Kidney (tissue), 14 donors: Measurements from ENCODE around the gene SLC9A8. TPM values are rescaled to one million over a fixed set of nuclear protein-coding genes. Genes with fewer than 3 reads are reported as not detected.

ENCODE experiments used
- DNase-seq, 5 donors: peaks; one replicate each; pipeline ENCODE4 v3.0.0-alpha.2; 2013 to 2020
- FAIRE-seq: peaks from 2 replicates; lab custom pipeline; 2012; peaks lifted over from hg19 to GRCh38; lab: Jason Lieb, UNC
- H3K27ac ChIP-seq, 2 donors: one replicate each; pipeline ENCODE4 v1.7.0; 2013; ENCODE audit warnings: low read depth in 2 of 2, low read length in 2 of 2, inconsistent platforms in 1 of 2
- H3K27me3 ChIP-seq: one replicate; pipeline ENCODE4 v1.7.1; 2013; ENCODE audit warnings: low read length, inconsistent platforms; ENCODE audit not compliant: control insufficient read depth, insufficient read depth
- H3K36me3 ChIP-seq, 3 donors: one replicate each; pipeline versions ENCODE4 v1.7.0 to v1.7.1; 2013; ENCODE audit warnings: low read length in 3 of 3, control low read depth in 1 of 3, inconsistent platforms in 1 of 3; ENCODE audit not compliant: insufficient read depth in 3 of 3, control insufficient read depth in 2 of 3
- H3K4me1 ChIP-seq, 3 donors: one replicate each; pipeline versions ENCODE4 v1.7.0 to v1.7.1; 2013; ENCODE audit warnings: low read length in 3 of 3, inconsistent platforms in 1 of 3, low read depth in 1 of 3; ENCODE audit not compliant: control insufficient read depth in 2 of 3, insufficient read depth in 2 of 3
- H3K4me3 ChIP-seq, 3 donors: one replicate each; pipeline versions ENCODE4 v1.7.0 to v1.8.1; 2013; ENCODE audit warnings: low read length in 3 of 3, control low read depth in 1 of 3, inconsistent platforms in 1 of 3
- H3K9ac ChIP-seq, 3 donors: one replicate each; pipeline versions ENCODE4 v1.7.0 to v1.7.1; 2013; ENCODE audit warnings: low read length in 3 of 3, control low read depth in 1 of 3, inconsistent platforms in 1 of 3
- H3K9me3 ChIP-seq, 3 donors: one replicate each; pipeline versions ENCODE4 v1.7.0 to v1.7.1; 2013; ENCODE audit warnings: low read length in 3 of 3, control low read depth in 1 of 3, inconsistent platforms in 1 of 3; ENCODE audit not compliant: control insufficient read depth in 2 of 3, insufficient read depth in 1 of 3
- CTCF ChIP-seq: IDR thresholded peaks from 3 replicates; pipeline ENCODE4 v1.5.1; 2012; ENCODE audit warnings: mild to moderate bottlenecking, moderate library complexity, borderline replicate concordance; ENCODE audit not compliant: insufficient read depth; ENCODE audit errors: extremely low read depth
- intact Hi-C: fragments of 100-400 bp; cut with DNase I; formaldehyde crosslinking; loops from one replicate; pipeline ENCODE4 v1.11.1; 2022
- polyA plus RNA-seq: library from polyadenylated mRNA; stranded (reverse); fragments of 350-450 nt; fragmentation: Illumina TruSeq; extraction: RNeasy Lipid Tissue Mini Kit (QIAGEN cat#74804); gene quantifications from one replicate; pipeline ENCODE4 v1.2.3, GENCODE V29; 2014; ENCODE audit warnings: low read depth, low replicate concordance; ENCODE audit not compliant: insufficient read depth
- total RNA-seq: library from RNA; stranded (reverse); fragmentation: NEBNext Ultra II Directional; extraction: Animal tissue kit (Norgen Biotek cat#: 25700); gene quantifications from one replicate; pipeline ENCODE4 v1.2.1, GENCODE V29; 2021
- donor health status: control.
- donor health status: control.
- donor health status: control.
- donor health status: control.
- donor health status: control.
- donor health status: DM: yes; HTN: yes; CAD: no.
- donor health status: Normal renal cell carcinoma (clear cell type).

Gene SLC9A8
- total and polyA plus RNA-seq, 2 donors from 2014 or later: 4.5 to 22.4 TPM

GRCh38 chr20:49796600-49797343, 15.9 kb upstream of the SLC9A8 start:
- TF ChIP-seq CTCF: no peak
- FAIRE-seq (no peak), DNase-seq (no peak)
- Histone ChIP-seq H3K4me1 (no peaks in the 10 kb centered on the region), H3K36me3 (no peaks in the 10 kb centered on the region), H3K9ac (no peak overlapping the region), H3K4me3 (no peak overlapping the region), H3K27ac (no peak overlapping the region), H3K27me3 (no peaks in the 10 kb centered on the region), H3K9me3 (no peaks in the 10 kb centered on the region)
- intact Hi-C loops: no loop called here

DNA sequence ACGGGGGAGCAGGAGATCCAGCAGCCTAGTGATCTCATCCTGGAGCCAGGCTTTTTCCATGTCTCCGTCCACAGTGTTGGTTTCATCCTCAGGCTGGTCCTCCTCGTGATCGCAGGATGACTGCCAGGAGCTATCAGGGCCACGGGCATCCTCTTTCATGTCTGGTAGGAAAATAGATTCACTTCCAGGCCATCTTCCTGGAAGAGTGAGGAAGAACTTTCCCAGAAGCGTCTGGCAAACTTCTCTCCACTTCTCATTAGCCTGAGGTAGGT, 15.3 kb upstream of the SLC9A8 start:
- no peak for TF ChIP-seq CTCF
- DNase-seq: no peak
- intact Hi-C loops: no loop called here
- H3K36me3 ChIP-seq: no peaks in the 10 kb centered on the region
- no peaks in the 10 kb centered on the region for H3K4me1 ChIP-seq
- H3K27me3 ChIP-seq: no peaks in the 10 kb centered on the region
- no peak overlapping the region for H3K9ac ChIP-seq
- H3K27ac ChIP-seq: no peak overlapping the region
- no peak for FAIRE-seq
- H3K9me3 ChIP-seq: no peaks in the 10 kb centered on the region
- H3K4me3 ChIP-seq: no peak overlapping the region

DNA sequence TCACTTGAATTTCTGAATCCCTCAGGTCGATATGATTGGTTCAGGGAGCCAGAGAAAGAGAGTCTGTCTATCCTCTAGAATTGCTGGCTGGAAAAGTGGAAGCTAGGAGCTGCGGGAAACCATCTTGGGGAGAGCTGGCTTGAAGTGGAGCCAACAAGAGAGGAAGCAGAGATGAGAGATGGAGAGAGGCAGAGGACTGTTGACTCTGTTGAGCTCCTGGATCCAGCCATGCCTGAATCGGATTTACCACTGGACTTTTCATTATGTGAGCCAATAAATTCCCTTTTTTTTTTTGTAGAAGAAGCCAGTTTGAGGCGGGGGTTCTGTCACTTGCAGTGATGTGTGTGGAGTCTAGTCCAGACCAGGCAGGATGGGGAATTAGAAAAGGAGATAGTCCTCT, 13.9 kb upstream of the SLC9A8 start:
- FAIRE-seq (no peak), DNase-seq (no peak)
- no peak for TF ChIP-seq CTCF
- intact Hi-C loops: no loop called here
- no peaks in the 10 kb centered on the region for H3K4me1 ChIP-seq
- H3K36me3 ChIP-seq: no peaks in the 10 kb centered on the region
- H3K4me3 ChIP-seq: no peak overlapping the region
- no peaks in the 10 kb centered on the region for H3K9me3 ChIP-seq
- no peak overlapping the region for H3K27ac ChIP-seq
- H3K27me3 ChIP-seq: no peaks in the 10 kb centered on the region
- H3K9ac ChIP-seq: no peak overlapping the region

- no peak for FAIRE-seq
- H3K27ac ChIP-seq: no peak overlapping the region
Measured at GRCh38 chr20:49799698-49800097, 12.9 kb upstream of the SLC9A8 start.

More at GRCh38 chr20:49799698-49800097, 12.9 kb upstream of the SLC9A8 start:
- H3K36me3 ChIP-seq: no peaks in the 10 kb centered on the region
- no peaks in the 10 kb centered on the region for H3K4me1 ChIP-seq
- H3K9me3 ChIP-seq: no peaks in the 10 kb centered on the region
- no peak for TF ChIP-seq CTCF
- intact Hi-C loops: no loop called here
- no peak overlapping the region for H3K9ac ChIP-seq
- H3K27me3 ChIP-seq: no peaks in the 10 kb centered on the region
- H3K4me3 ChIP-seq: no peak overlapping the region
- no peak for DNase-seq
